Measurements from ENCODE around the gene DISP3. TPM values are rescaled to one million over a fixed set of nuclear protein-coding genes. Genes with fewer than 3 reads are reported as not detected.

DISP3 gene
- total RNA-seq, 1 donor from 2014 or later = not detected

GRCh38 chr1:11434501-11434900, 44.5 kb upstream of the DISP3 start:
- FAIRE-seq (no peak), DNase-seq (ENCODE audit: low read depth) (no peak)
- no peak overlapping the region for H3K4me3 ChIP-seq (ENCODE audit: low read depth, low read length)
- H3K27me3 ChIP-seq (ENCODE audit: control insufficient read depth, insufficient read depth, low read length) = peaks cover 2% of the 10 kb centered on the region
- no peak for TF ChIP-seq CTCF (IDR thresholded peaks at IDR 0.05; ENCODE audit: insufficient read depth, low read length, severe bottlenecking)
- H3K36me3 ChIP-seq (ENCODE audit: control insufficient read depth, insufficient read depth, low read length) = no peaks in the 10 kb centered on the region

GRCh38 chr1:11434926-11435325, 44.0 kb upstream of the DISP3 start:
- DNase-seq (ENCODE audit: low read depth) = no peak
- no peak for FAIRE-seq
- no peaks in the 10 kb centered on the region for H3K36me3 ChIP-seq (ENCODE audit: control insufficient read depth, insufficient read depth, low read length)
- H3K4me3 ChIP-seq (ENCODE audit: low read depth, low read length) = no peak overlapping the region
- H3K27me3 ChIP-seq (ENCODE audit: control insufficient read depth, insufficient read depth, low read length) = peaks cover 2% of the 10 kb centered on the region
- no peak for TF ChIP-seq CTCF (IDR thresholded peaks at IDR 0.05; ENCODE audit: insufficient read depth, low read length, severe bottlenecking)

GRCh38 chr1:11438996-11439395, 40.0 kb upstream of the DISP3 start:
- no peaks in the 10 kb centered on the region for H3K36me3 ChIP-seq (ENCODE audit: control insufficient read depth, insufficient read depth, low read length)
- peaks cover 3% of the 10 kb centered on the region for H3K27me3 ChIP-seq (ENCODE audit: control insufficient read depth, insufficient read depth, low read length)
- no peak for TF ChIP-seq CTCF (IDR thresholded peaks at IDR 0.05; ENCODE audit: insufficient read depth, low read length, severe bottlenecking)
- H3K4me3 ChIP-seq (ENCODE audit: low read depth, low read length) = no peak overlapping the region
- no peak for DNase-seq (ENCODE audit: low read depth)
- FAIRE-seq = no peak

- no peak for TF ChIP-seq CTCF (IDR thresholded peaks at IDR 0.05; ENCODE audit: insufficient read depth, low read length, severe bottlenecking)
- Histone ChIP-seq H3K4me3 (ENCODE audit: low read depth, low read length) (no peak overlapping the region), H3K36me3 (ENCODE audit: control insufficient read depth, insufficient read depth, low read length) (no peaks in the 10 kb centered on the region), H3K27me3 (ENCODE audit: control insufficient read depth, insufficient read depth, low read length) (peaks cover 9% of the 10 kb centered on the region)
- DNase-seq (ENCODE audit: low read depth) (no peak), FAIRE-seq (no peak)
Measured at GRCh38 chr1:11441211-11441952, 37.6 kb upstream of the DISP3 start.

GRCh38 chr1:11443043-11443442, 35.9 kb upstream of the DISP3 start:
- peaks cover 12% of the 10 kb centered on the region for H3K27me3 ChIP-seq (ENCODE audit: control insufficient read depth, insufficient read depth, low read length)
- no peak overlapping the region for H3K4me3 ChIP-seq (ENCODE audit: low read depth, low read length)
- TF ChIP-seq CTCF (IDR thresholded peaks at IDR 0.05; ENCODE audit: insufficient read depth, low read length, severe bottlenecking) = no peak
- FAIRE-seq (no peak), DNase-seq (ENCODE audit: low read depth) (no peak)
- H3K36me3 ChIP-seq (ENCODE audit: control insufficient read depth, insufficient read depth, low read length) = no peaks in the 10 kb centered on the region

All from bronchial epithelial cell (primary cell).